ENCODE data around the gene BAG1. TPM values are rescaled to one million over a fixed set of nuclear protein-coding genes. Genes with fewer than 3 reads are reported as not detected.

Gene BAG1
- total RNA-seq (100 to 1,000 TPM in 8 of 10 donors, 10 to 100 TPM in 2; 95.3 to 159 (median 132) TPM), polyA plus RNA-seq (100 to 1,000 TPM in 1 of 2 donors, 10 to 100 TPM in 1; 71.9 to 148 TPM)
- long read RNA-seq, donor 1, transcript BAG1-210 (7 exons, 3,786 nt): major isoform, 165 of 173 reads
- long read RNA-seq, donor 1, partial matches to known transcripts: 2 of 173 reads
- long read RNA-seq, donor 1, other reads (novel, unspliced or antisense): 3 of 173 reads
- long read RNA-seq, donor 2, transcript BAG1-210 (7 exons, 3,786 nt): major isoform, 131 of 145 reads
- long read RNA-seq, donor 2, partial matches to known transcripts: 1 of 145 reads
- long read RNA-seq, donor 2, other reads (novel, unspliced or antisense): 12 of 145 reads
- long read RNA-seq, donor 3, transcript BAG1-210 (7 exons, 3,786 nt): major isoform, 113 of 118 reads
- long read RNA-seq, donor 3, partial matches to known transcripts: 1 of 118 reads
- long read RNA-seq, donor 3, other reads (novel, unspliced or antisense): 4 of 118 reads

- peak within 1 kb of the TSS; percentile 62 to 96 (median 90) for H3K4me3 ChIP-seq
- TF ChIP-seq CTCF (IDR thresholded peaks at IDR 0.05): peak; percentile 9 to 63 (median 49)
- 0% methylated on average over 59 to 67 of the region's 67 CpGs for WGBS, 2 donors
- peaks cover 0 to 69% (median 44%) of the 10 kb centered on the region in 9 donors for H3K36me3 ChIP-seq
- ATAC-seq: peak; percentile 98 to 99 (median 98)
- peaks cover 4 to 44% (median 27%) of the 10 kb centered on the region in 9 donors for H3K4me1 ChIP-seq
- intact Hi-C loops (cut with DNase I): no loop called here
- DNase-seq: peak; percentile 100
- peak within 1 kb of the TSS; percentile 89 to 97 (median 95) for H3K27ac ChIP-seq
- no peaks in the 10 kb centered on the region for H3K9me3 ChIP-seq
- H3K27me3 ChIP-seq: no peaks in the 10 kb centered on the region
Measured at GRCh38 chr9:33264473-33265177, at the start of gene BAG1, which contains the start of gene CHMP5. TSS of gene BAG1 (minus strand) at chr9:33264708. TSS of gene CHMP5 (plus strand) at chr9:33265049. CDS start at chr9:33265079, 30 bp downstream.

- DNase-seq (no peak), ATAC-seq (no peak)
- 94 to 97% methylated on average over 2 of the region's 2 CpGs for WGBS, 2 donors
- Histone ChIP-seq H3K4me1 (peaks cover 0 to 10% (median 0%) of the 10 kb centered on the region in 9 donors), H3K36me3 (peaks cover 0 to 100% (median 81%) of the 10 kb centered on the region in 9 donors), H3K4me3 (no peak overlapping the region), H3K27me3 (no peaks in the 10 kb centered on the region), H3K27ac (no peak overlapping the region), H3K9me3 (no peaks in the 10 kb centered on the region)
- no peak for TF ChIP-seq CTCF (IDR thresholded peaks at IDR 0.05)
- intact Hi-C loops (cut with DNase I): no loop called here
Measured at GRCh38 chr9:33311953-33312352, 47.4 kb upstream of the BAG1 start.

- no peak overlapping the region for H3K4me3 ChIP-seq
- no peak for DNase-seq
Measured at GRCh38 chr9:33310748-33311147, 46.2 kb upstream of the BAG1 start.

More at GRCh38 chr9:33310748-33311147, 46.2 kb upstream of the BAG1 start:
- no peak for ATAC-seq
- TF ChIP-seq CTCF (IDR thresholded peaks at IDR 0.05): no peak
- intact Hi-C loops (cut with DNase I): no loop called here
- peaks cover 0 to 100% (median 89%) of the 10 kb centered on the region in 9 donors for H3K36me3 ChIP-seq
- H3K9me3 ChIP-seq: no peaks in the 10 kb centered on the region
- H3K27ac ChIP-seq: peak overlapping the region in 1 of 10 donors; percentile 19
- no peaks in the 10 kb centered on the region for H3K27me3 ChIP-seq
- WGBS, 2 donors: 93 to 94% methylated on average over 2 of the region's 2 CpGs
- peaks cover 0 to 10% (median 0%) of the 10 kb centered on the region in 9 donors for H3K4me1 ChIP-seq

All from heart right ventricle (tissue), 16 donors.